SH-SY5Y (cell line): ENCODE measurements around the gene SETBP1.

Experiments used
- GATA2 ChIP-seq: IDR thresholded peaks from 2 replicates; pipeline ENCODE4 v1.6.1; 2011; ENCODE audit warnings: mild to moderate bottlenecking, low read depth, low read length
- GATA3 ChIP-seq: IDR thresholded peaks from 2 replicates; pipeline ENCODE4 v1.6.1; 2011; ENCODE audit warnings: low read depth, mild to moderate bottlenecking, low read length, moderate library complexity

The SETBP1 gene

DNA sequence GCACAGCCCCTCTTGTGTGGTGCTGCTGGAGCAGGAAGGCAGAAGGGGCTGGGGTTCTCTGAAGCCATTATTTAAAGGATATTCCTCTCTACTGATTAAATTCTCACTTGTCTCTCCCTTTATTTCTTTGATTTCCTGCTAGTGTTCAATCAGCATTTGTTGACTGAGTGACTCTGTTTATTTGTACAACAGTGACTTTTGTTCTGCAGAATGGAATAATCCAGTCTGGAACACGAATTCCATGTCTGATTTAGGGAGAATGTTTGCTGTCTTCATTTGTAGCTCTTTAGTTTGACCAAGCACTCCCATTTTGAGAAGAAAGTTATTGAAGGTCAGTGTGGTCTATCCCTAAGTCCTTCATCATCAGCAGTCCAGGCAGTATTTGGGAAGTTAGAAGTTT, 141.2 kb downstream of the SETBP1 start:
- no peak for TF ChIP-seq GATA2
- no peak for TF ChIP-seq GATA3

DNA sequence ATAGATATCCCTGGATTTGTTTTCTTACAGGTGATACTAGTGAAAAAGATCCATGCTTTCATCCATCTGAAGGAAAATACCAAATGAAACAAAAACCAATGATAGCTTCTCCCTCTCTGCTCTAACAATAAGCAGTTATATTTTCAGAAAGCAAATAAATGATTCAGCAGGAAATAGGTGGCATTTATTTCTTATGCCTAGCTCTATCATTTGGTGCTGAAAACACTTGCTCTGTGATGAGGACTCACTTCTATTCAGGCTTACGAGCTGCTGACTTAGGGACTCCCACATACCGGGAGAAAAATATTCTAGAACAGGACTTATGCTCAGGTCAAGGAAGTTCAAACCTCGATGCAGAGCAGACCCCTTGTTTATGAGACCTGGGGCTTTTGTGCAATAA, 142.6 kb downstream of the SETBP1 start:
- TF ChIP-seq GATA2, result no peak
- no peak for TF ChIP-seq GATA3

DNA sequence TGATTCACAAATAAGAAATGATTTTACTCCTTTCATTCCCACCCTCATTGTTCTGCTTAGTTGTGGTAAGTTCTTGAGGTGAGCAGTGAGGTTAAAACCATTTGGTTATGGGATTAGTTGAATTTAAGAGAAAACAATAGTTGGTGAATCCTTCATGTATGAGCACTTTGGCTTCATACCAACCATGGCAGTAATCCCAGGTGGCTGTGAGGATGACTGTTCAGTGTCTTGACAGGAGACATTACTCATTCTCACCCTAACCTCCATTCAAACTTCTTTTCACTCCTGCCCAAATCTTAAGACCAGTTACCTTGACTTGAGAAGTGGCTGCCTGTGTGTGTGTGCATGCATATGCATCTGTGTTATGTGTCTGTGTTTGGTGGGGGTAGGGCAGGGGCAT, 143.1 kb downstream of the SETBP1 start:
- TF ChIP-seq GATA2 (no peak), GATA3 (no peak)

DNA sequence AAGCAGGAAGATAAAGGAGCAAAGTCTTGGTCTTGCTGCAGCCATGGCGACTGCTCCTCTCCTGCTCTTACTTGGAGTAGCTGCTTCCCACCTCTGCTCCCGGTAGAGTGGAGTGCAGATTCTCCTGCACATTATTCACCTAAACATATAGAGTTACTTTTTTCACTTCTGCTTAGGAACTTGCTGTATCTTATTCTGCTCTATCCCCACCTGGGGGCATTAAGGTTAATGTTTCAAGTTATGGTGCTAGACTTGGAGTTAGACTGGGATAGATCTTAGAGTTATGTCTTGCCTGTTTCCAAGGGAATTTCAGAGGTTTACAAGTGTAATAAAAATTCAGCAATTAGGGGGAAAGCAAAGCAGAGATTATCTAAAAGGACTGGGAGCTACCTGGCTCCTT, 144.2 kb downstream of the SETBP1 start:
- no peak for TF ChIP-seq GATA2
- no peak for TF ChIP-seq GATA3

DNA sequence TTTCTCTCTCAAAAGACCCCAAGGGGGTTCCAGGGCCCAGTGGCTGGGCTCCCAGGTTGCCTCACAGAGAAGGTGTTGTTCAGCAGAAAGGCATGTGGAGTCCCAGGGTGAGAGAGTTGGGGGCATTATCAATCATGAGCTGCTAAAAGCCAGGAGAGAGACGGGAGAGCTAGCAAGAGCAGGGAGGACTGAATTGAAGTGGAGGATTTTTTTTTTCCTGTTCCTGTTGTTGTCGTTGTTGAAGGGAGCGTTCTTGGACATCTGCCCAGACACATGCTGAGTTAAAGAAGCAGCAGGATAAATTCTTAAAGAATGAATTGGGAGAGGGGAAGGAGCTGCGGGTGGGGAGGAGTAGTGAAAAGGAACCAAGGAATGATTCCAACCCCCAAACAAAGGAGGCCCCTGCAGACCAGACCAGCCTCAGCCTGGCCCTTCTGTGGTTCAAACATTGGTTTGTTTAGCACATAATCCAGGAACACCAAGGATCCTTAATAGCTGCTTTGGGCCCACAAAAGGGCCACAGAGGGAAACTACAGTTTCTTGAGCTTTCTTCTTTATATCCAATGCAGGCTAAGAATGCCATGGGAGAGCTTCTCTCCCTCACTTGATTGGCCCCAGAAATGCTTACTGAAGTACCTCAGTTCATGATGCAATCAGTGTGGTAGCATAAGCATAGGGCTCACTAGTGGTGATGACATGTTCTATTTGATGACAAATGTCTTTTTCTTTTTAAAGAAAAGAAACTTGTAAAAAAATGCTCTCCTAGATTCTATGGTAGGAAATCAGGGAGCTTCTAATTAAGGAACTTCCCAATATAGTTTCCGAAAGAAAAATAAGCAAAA, 146.0 kb downstream of the SETBP1 start:
- TF ChIP-seq GATA2, result no peak
- TF ChIP-seq GATA3, result no peak

DNA sequence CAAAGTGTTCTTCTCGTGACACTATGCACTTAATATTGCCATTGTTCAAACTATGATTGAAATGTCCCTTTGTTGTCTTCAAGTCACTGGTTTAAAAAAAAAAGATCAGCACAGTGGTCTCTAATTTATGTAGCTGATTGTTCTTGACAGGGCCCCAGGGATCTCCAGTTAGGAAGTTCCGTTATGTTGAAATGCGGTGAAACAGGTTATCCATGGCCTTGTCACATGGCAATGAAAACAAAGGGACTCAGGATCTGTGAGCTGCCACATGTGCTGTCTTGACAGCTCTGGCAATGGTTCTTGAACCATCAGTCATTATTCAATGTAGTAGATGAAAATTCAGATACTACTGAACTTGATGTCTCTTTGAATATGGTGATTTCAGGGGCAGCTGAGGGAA, 147.4 kb downstream of the SETBP1 start:
- TF ChIP-seq GATA2 (no peak), GATA3 (no peak)

DNA sequence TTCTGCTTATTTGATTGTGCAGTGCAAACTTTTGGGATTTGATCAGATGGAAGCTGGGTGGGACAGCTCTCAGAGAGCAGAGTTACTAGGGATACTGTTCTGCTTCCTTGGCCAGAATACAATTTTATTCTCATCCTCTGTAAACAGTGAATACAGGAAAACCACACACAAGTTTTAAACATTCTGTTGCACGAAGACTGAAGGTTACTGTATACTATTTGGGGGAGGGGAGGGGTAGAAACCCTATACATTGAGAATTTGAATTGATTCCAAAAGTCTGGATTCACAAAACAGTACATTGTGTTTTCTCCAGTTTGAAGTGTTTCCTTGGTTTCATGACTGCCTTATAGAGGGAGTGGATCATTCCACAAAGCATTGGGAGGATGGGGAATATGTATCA, 149.9 kb downstream of the SETBP1 start:
- no peak for TF ChIP-seq GATA2
- TF ChIP-seq GATA3, result no peak

DNA sequence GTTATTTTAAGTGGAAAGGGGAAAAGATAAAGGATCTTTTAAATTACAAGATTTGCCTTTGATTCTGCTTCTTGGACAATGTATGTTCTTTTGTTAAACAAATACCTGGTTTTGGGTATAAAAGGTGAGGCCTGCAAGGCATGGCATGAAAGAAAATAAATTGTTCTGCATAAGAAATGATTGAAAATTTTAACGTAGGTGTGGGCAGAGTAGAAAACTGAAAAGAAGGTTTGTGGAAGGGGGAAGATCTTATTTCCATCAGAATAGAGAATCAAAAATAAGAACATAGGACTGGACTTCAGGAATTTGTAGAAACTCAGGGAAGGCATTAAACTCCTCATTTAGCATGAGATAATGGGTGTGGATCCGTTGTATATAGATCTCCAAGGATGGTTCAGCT, 153.1 kb downstream of the SETBP1 start:
- TF ChIP-seq GATA3 (no peak), GATA2 (no peak)

DNA sequence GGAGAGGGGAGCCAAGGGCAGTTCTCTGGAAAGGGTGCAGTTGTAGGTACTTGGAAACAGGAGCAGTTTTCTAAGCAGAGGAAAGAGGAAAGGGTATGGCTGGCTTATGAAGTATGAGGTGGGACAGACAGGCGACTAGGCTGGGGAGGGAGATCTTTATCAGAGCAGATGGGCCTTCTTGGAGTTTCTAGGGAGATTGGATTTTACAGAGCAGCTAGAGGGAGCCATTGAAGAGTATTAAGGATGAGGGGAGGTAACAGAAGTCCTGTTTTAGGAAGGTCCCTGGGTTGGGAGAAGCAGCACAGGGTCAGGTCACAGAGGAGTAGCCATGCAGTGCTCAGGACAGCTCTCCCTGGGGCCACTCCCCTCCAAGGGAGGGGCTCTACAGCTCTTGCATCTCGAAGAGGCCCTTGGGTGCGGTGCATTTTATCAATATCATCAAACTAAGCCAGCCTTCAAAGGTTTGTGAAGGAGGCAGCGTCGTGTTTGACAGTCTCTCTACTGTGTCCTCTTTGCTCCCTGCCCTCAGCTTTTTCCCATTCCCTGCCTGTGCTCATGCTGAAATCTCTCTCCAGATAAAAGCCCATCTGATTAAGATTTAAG, 154.3 kb downstream of the SETBP1 start:
- TF ChIP-seq GATA2 (peak; percentile 45; the same call in 1 of the 2 replicates), GATA3 (no peak)

DNA sequence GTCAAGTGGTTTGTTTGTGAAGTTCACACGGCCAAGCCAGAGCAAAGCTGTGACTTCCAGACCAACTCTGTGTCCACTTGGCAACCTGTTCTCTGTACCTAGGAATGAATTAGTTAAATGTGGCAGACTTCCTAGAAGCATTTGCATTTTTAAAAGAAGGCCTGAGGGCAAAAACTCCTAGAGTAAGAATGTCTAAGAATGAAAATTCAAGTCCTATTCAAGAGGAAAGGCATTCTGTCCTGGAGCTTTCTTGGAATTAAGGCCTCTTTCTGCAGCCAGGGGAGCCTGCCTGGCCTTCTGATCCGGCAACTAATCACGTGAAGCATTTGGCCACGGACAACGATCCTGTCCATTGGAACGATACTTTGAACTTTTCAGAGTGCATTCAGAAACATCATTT, 155.0 kb downstream of the SETBP1 start:
- TF ChIP-seq GATA2, result no peak

DNA sequence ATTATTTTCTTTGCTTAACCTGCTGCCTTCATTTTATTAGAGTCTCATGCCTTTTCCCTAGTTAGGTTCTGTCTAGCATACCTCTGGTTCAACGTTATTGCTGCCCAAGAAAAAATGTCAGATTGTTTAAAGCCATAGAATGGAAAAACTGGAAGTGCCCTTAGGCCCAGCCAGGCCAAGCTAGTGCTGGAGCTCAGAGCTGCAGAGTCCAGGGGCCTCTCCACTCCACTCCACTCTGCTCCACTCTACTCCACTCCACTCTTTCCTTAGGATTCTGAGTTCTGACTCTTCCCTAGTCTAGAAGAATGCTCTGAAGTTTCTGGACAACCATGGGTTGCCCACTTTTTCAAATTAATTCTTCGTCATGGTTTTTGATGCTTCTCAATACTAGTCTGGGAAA, 155.6 kb downstream of the SETBP1 start:
- TF ChIP-seq GATA3, result no peak
- no peak for TF ChIP-seq GATA2

DNA sequence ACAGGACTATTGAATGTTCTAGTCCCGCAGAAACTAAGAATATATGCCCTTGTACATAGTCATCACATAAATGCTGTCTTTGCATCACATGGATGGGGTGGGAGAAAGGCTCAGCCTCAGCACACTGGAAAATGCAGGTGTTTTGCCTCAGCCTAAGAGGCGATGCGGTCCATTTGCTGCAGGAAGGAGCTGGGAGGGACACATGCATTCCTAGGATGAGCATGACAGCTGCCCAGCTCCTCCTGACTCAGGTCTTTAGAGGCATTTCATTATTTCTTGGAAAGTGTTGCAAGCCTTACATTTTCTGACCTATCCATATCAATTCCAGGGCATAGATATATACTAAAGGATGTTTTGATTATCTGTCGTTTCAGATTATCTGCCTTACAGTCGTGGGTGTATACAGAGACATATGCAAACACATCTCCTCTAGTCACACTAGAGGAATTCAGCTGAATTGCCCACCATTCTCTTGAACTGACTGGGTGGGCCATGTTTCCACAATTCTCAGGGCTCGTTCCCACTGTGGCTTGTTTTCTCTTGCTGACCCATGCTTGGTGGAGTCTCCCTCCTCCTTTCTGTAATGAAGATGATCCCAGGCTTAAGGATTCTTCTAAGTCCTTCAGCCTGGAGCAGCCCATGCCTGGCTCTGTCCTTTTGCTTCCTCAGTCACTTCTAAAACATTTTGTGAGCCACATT, 156.9 kb downstream of the SETBP1 start:
- TF ChIP-seq GATA3, result no peak

DNA sequence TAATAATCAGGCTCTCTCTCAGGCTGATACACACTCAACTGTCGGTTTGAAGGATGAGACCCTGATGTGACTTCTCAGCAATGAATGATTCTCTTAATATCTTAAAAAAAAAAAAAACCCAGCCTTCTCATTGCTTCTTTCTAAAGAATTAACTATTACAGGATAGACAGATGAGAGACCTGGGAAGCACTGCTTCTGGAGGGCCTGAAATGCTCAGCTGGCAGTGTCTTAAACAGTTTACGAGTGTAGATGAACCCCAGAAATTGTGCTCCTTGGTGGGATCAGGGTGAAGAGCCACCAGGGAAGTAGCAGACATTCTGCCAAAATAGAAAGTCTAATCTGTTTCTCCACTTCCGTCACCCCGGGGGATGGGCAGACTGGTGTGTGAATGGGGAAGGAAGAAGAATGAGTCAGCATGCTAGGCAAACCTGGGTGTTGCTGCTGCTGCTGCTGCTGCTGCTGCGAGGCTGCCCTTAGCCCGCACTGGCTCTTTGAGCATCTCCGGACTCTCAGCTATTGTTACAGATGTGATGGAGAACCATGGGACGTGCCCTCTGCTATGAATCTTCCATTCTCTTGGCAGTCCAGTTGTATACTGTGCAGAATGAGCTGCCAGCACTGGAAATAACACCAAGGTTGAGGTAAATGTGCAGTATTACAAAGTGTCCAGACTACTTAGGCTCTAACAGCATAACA, 158.4 kb downstream of the SETBP1 start:
- TF ChIP-seq GATA3 (no peak), GATA2 (no peak)

DNA sequence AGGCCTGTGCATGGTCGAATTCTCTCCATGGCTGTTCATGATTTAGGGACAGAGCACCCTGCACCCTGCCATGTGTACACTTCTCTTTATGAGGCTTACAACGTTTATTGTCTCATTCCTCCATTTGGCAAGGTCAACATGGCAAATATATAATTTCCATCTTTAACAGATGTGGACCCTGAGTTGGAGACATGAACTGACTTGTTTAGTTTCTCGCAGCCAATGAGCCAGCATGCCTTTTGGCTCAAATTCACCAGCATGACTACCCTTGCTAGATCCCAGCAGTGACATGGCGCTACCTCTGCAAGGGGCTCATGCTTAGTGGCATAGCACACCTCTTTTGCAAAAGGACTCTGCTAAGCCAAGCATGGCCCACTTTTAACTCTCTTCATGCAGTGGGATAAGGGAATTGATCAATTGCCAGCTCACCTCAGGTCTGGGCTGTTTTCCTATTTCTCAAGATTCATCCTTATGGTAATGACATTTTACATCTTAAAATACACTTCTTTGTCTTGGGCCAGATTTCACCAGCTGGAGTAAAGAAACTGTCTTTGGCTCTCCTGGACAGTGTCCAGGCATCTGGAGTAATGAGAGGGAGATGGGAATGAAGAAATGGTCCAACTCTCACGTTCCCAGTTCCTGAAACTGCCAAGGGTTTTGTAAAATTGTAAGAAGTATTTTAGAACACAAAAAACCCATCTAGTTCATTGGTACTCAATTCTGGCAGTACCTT, 159.5 kb downstream of the SETBP1 start:
- no peak for TF ChIP-seq GATA3
- TF ChIP-seq GATA2, result no peak
